Thoracic aorta (tissue), 2 donors: ENCODE data around the gene THAP12. TPM values are rescaled to one million over a fixed set of nuclear protein-coding genes. Genes with fewer than 3 reads are reported as not detected.

ENCODE experiments used
- ATAC-seq: fragments of 150-250 bp; one replicate; pipeline ENCODE4 v1.8.0; 2017; ENCODE audit warnings: low read depth; ENCODE audit not compliant: insufficient number of reproducible peaks, low FRiP score
- DNase-seq: peaks from one replicate; pipeline ENCODE4 v3.0.0-alpha.2; 2020; ENCODE audit warnings: low spot score
- H3K27ac ChIP-seq, 2 donors: fragments of 200-600 bp; sonication (generic); 1 replicate in 1 of 2; 2 replicates in 1 of 2; pipeline ENCODE4 v1.5.1; 2016; ENCODE audit warnings: mild to moderate bottlenecking in 2 of 2, moderate library complexity in 2 of 2
- H3K27me3 ChIP-seq: fragments of 200-600 bp; sonication (generic); replicated peaks from 2 replicates; pipeline ENCODE4 v1.6.0; 2016; ENCODE audit warnings: mild to moderate bottlenecking; ENCODE audit not compliant: insufficient read depth
- H3K36me3 ChIP-seq: fragments of 200-600 bp; sonication (generic); one replicate; pipeline ENCODE4 v1.5.1; 2016
- H3K4me1 ChIP-seq, 2 donors: fragments of 200-600 bp; sonication (generic); 1 replicate in 1 of 2; 2 replicates in 1 of 2; pipeline versions ENCODE4 v1.5.1 to v1.6.0; 2016; ENCODE audit warnings: low read depth in 2 of 2, mild to moderate bottlenecking in 1 of 2; ENCODE audit not compliant: control insufficient read depth in 1 of 2
- H3K4me3 ChIP-seq: fragments of 200-600 bp; sonication (generic); 2 replicates; pipeline ENCODE4 v1.5.1; 2016; ENCODE audit warnings: mild to moderate bottlenecking
- H3K9me3 ChIP-seq: fragments of 200-600 bp; sonication (generic); 2 replicates; pipeline ENCODE4 v1.5.1; 2016
- total RNA-seq, 2 donors: library from RNA; depleted of rRNA; stranded (reverse); fragments of >200 nt; gene quantifications; one replicate each; pipeline versions ENCODE4 v1.1.0 to v1.2.3, GENCODE V29; 2016
- TF ChIP-seq, protein P1 (sequence below): fragments of 200-600 bp; sonication (generic); IDR thresholded peaks from one replicate; pipeline ENCODE4 v1.5.1; 2019; ENCODE audit warnings: antibody characterized with exemption

Gene THAP12
- total RNA-seq, 2 donors from 2014 or later, result 38.0 to 38.3 TPM

DNA sequence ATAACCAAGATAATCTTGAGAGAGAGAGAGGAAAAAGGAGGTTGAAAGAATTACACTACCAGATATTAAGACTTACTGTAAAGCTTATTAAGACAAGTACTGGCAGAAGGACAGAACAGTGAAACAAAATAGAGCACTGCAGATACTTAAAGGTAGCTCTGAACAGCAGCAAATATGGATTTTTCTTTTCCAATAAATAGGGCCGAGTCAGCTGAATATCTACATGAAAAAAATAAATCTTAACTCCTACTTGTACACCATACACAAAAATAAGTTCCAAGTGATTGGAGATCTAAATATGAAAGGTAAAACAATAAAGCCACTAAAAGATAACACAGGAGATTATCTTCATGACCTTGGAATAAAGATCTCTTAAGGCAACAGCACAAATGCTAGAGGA, 12.4 kb downstream of the THAP12 start:
- TF ChIP-seq, protein P1, sequence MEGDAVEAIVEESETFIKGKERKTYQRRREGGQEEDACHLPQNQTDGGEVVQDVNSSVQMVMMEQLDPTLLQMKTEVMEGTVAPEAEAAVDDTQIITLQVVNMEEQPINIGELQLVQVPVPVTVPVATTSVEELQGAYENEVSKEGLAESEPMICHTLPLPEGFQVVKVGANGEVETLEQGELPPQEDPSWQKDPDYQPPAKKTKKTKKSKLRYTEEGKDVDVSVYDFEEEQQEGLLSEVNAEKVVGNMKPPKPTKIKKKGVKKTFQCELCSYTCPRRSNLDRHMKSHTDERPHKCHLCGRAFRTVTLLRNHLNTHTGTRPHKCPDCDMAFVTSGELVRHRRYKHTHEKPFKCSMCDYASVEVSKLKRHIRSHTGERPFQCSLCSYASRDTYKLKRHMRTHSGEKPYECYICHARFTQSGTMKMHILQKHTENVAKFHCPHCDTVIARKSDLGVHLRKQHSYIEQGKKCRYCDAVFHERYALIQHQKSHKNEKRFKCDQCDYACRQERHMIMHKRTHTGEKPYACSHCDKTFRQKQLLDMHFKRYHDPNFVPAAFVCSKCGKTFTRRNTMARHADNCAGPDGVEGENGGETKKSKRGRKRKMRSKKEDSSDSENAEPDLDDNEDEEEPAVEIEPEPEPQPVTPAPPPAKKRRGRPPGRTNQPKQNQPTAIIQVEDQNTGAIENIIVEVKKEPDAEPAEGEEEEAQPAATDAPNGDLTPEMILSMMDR, result no peak
- ATAC-seq (no peak), DNase-seq (no peak)
- no peak overlapping the region for H3K27ac ChIP-seq
- peaks cover 7 to 24% of the 10 kb centered on the region in 2 donors for H3K4me1 ChIP-seq
- H3K36me3 ChIP-seq, result no peaks in the 10 kb centered on the region
- no peaks in the 10 kb centered on the region for H3K27me3 ChIP-seq
- no peak overlapping the region for H3K4me3 ChIP-seq
- H3K9me3 ChIP-seq, result no peaks in the 10 kb centered on the region

DNA sequence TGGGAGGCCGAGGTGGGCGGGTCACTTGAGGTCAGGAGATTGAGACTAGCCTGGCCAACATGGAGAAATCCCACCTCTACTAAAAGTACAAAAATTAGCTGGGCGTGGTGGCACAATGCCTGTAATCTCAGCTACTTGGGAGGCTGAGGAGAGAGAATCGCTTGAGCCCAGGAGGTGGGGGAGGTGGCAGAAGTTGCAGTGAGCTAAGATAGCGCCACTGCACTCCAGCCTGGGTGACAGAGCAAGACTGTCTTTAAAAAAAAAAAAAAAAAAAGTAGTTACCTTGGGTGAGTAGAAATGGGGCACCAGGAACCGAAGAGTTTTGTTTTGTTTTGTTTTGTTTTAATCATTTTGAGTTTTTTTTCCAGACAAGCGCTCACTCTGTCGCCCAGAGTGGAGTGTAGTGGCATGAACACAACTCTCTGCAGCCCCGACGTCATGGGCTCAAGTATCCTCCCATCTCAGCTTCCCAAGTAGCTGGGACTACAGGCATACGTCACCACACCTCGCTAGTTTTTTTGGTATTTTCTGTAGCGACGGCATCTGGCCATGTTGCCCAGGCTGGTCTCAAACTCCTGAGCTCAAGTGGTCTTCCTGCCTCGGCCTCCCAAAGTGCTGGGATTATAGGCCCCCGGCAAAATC, 15.8 kb downstream of the THAP12 start:
- H3K36me3 ChIP-seq, result no peaks in the 10 kb centered on the region
- peaks cover 0 to 38% of the 10 kb centered on the region in 2 donors for H3K4me1 ChIP-seq
- no peak for DNase-seq
- H3K4me3 ChIP-seq, result no peak overlapping the region
- no peak for ATAC-seq
- H3K27ac ChIP-seq, result no peak overlapping the region
- TF ChIP-seq, protein P1, result no peak
- H3K9me3 ChIP-seq, result no peaks in the 10 kb centered on the region
- no peaks in the 10 kb centered on the region for H3K27me3 ChIP-seq

DNA sequence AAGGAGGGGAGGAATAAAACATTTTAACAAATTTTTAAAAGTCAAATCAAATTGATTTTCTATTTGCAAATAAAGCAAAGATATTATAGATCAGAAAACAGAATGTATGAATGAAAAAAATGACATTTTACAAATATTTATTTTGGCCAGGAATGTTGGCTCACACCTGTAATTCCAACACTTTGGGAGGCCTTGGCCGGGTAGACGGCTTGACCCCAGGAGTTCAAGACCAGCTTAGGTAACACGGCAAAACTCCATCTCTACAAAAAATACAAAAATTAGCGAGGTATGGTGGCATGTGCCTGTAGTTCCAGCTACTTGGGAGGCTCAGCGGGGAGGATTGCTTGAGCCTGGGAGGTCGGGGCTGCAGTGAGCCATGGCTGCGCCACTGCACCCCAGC, 18.2 kb downstream of the THAP12 start:
- ATAC-seq (no peak), DNase-seq (no peak)
- H3K9me3 ChIP-seq, result no peaks in the 10 kb centered on the region
- no peaks in the 10 kb centered on the region for H3K27me3 ChIP-seq
- peaks cover 0 to 32% of the 10 kb centered on the region in 2 donors for H3K4me1 ChIP-seq
- H3K27ac ChIP-seq, result peak overlapping the region; percentile 36 to 50
- no peaks in the 10 kb centered on the region for H3K36me3 ChIP-seq
- no peak overlapping the region for H3K4me3 ChIP-seq
- TF ChIP-seq, protein P1, result no peak

DNA sequence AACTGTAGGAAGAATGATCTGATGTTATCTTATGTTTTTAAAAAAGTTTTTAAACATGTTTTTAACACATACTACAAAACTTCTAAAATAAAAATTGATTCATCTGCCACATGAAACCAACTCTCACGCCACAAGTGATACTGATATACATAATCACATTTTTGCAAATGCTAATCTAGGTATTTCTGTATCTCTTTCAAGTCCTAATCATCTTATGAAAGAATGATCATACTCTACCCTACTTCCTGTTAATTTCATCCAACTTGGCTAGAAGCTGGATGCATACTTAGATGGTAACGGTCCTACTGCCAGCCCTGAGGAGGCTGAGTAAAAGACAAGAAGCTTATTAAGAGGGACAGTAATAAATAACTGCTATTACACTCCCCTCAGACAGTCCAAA, 19.2 kb downstream of the THAP12 start:
- ATAC-seq (no peak), DNase-seq (no peak)
- H3K27ac ChIP-seq, result peak overlapping the region; percentile 36 to 50
- H3K36me3 ChIP-seq, result no peaks in the 10 kb centered on the region
- TF ChIP-seq, protein P1, result no peak
- no peaks in the 10 kb centered on the region for H3K27me3 ChIP-seq
- H3K9me3 ChIP-seq, result no peaks in the 10 kb centered on the region
- peaks cover 0 to 23% of the 10 kb centered on the region in 2 donors for H3K4me1 ChIP-seq
- peak overlapping the region; percentile 36 for H3K4me3 ChIP-seq

DNA sequence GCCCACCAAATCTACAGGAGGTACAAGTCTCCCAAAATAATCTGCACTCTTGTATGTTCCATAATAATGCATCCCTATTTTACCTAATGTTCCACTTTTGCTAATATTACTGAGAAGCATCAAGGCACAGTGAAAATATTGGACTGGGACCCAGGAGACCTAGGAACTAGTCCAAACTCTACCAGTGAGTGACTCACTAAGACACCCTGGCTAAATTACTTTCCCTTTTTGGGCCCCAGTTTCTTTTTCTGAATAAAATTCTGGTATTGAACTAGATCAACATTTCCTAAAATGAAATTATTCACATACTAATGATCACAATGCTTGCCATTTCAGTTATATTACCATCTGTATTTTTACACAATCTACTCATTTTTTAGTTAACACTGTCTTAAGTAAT, 19.6 kb downstream of the THAP12 start:
- no peaks in the 10 kb centered on the region for H3K36me3 ChIP-seq
- no peak for ATAC-seq
- peaks cover 0 to 21% of the 10 kb centered on the region in 2 donors for H3K4me1 ChIP-seq
- H3K27ac ChIP-seq, result peak overlapping the region; percentile 23 to 50
- TF ChIP-seq, protein P1, result no peak
- peak overlapping the region; percentile 36 for H3K4me3 ChIP-seq
- no peak for DNase-seq
- no peaks in the 10 kb centered on the region for H3K9me3 ChIP-seq
- H3K27me3 ChIP-seq, result no peaks in the 10 kb centered on the region
